ENCODE results near the gene ZFP91.

The ZFP91 gene

GRCh38 chr11:58647866-58648265, 69.0 kb downstream of the ZFP91 start:
- H3K27ac Mint-ChIP-seq = no peak overlapping the region
- H3K4me1 Mint-ChIP-seq (ENCODE audit: low read depth) = no peaks in the 10 kb centered on the region
- H3K4me3 Mint-ChIP-seq = no peak overlapping the region
- peaks cover 6% of the 10 kb centered on the region for H3K9me3 Mint-ChIP-seq
- no peak for DNase-seq (ENCODE audit: low spot score)
- no peaks in the 10 kb centered on the region for H3K36me3 Mint-ChIP-seq (ENCODE audit: low read depth)
- peaks cover 10% of the 10 kb centered on the region for H3K27me3 Mint-ChIP-seq (ENCODE audit: low read depth)

GRCh38 chr11:58649623-58650022, 70.8 kb downstream of the ZFP91 start:
- Mint-ChIP-seq H3K27ac (no peak overlapping the region), H3K27me3 (ENCODE audit: low read depth) (peaks cover 8% of the 10 kb centered on the region), H3K4me3 (no peak overlapping the region), H3K36me3 (ENCODE audit: low read depth) (no peaks in the 10 kb centered on the region), H3K4me1 (ENCODE audit: low read depth) (peaks cover 4% of the 10 kb centered on the region), H3K9me3 (peaks cover 6% of the 10 kb centered on the region)
- no peak for DNase-seq (ENCODE audit: low spot score)

- no peak overlapping the region for H3K27ac Mint-ChIP-seq
- H3K4me1 Mint-ChIP-seq (ENCODE audit: low read depth) = peaks cover 4% of the 10 kb centered on the region
- no peak for DNase-seq (ENCODE audit: low spot score)
- no peaks in the 10 kb centered on the region for H3K36me3 Mint-ChIP-seq (ENCODE audit: low read depth)
- H3K4me3 Mint-ChIP-seq = no peak overlapping the region
- H3K9me3 Mint-ChIP-seq = peaks cover 6% of the 10 kb centered on the region
- H3K27me3 Mint-ChIP-seq (ENCODE audit: low read depth) = peaks cover 8% of the 10 kb centered on the region
Measured at GRCh38 chr11:58650496-58650895, 71.6 kb downstream of the ZFP91 start.

GRCh38 chr11:58652726-58653280, 73.9 kb downstream of the ZFP91 start:
- Mint-ChIP-seq H3K4me3 (no peak overlapping the region), H3K4me1 (ENCODE audit: low read depth) (peaks cover 4% of the 10 kb centered on the region), H3K9me3 (no peaks in the 10 kb centered on the region), H3K36me3 (ENCODE audit: low read depth) (no peaks in the 10 kb centered on the region), H3K27ac (no peak overlapping the region), H3K27me3 (ENCODE audit: low read depth) (peaks cover 8% of the 10 kb centered on the region)
- no peak for DNase-seq (ENCODE audit: low spot score)

GRCh38 chr11:58654079-58654907, 75.4 kb downstream of the ZFP91 start:
- Mint-ChIP-seq H3K9me3 (no peaks in the 10 kb centered on the region), H3K27ac (no peak overlapping the region), H3K27me3 (ENCODE audit: low read depth) (peaks cover 8% of the 10 kb centered on the region), H3K4me3 (no peak overlapping the region), H3K4me1 (ENCODE audit: low read depth) (peaks cover 4% of the 10 kb centered on the region), H3K36me3 (ENCODE audit: low read depth) (no peaks in the 10 kb centered on the region)
- peak; percentile 56 for DNase-seq (ENCODE audit: low spot score)

- DNase-seq (ENCODE audit: low spot score) = no peak
- Mint-ChIP-seq H3K4me3 (no peak overlapping the region), H3K27me3 (ENCODE audit: low read depth) (peaks cover 8% of the 10 kb centered on the region), H3K27ac (no peak overlapping the region), H3K36me3 (ENCODE audit: low read depth) (no peaks in the 10 kb centered on the region), H3K9me3 (no peaks in the 10 kb centered on the region), H3K4me1 (ENCODE audit: low read depth) (peaks cover 4% of the 10 kb centered on the region)
Measured at GRCh38 chr11:58654908-58655296, 76.0 kb downstream of the ZFP91 start.

GRCh38 chr11:58656348-58656747, 77.5 kb downstream of the ZFP91 start:
- Mint-ChIP-seq H3K27ac (no peak overlapping the region), H3K4me3 (no peak overlapping the region), H3K27me3 (ENCODE audit: low read depth) (peaks cover 4% of the 10 kb centered on the region), H3K4me1 (ENCODE audit: low read depth) (peaks cover 4% of the 10 kb centered on the region), H3K36me3 (ENCODE audit: low read depth) (no peaks in the 10 kb centered on the region), H3K9me3 (no peaks in the 10 kb centered on the region)
- no peak for DNase-seq (ENCODE audit: low spot score)

GRCh38 chr11:58658623-58659022, 79.8 kb downstream of the ZFP91 start:
- no peaks in the 10 kb centered on the region for H3K36me3 Mint-ChIP-seq (ENCODE audit: low read depth)
- no peaks in the 10 kb centered on the region for H3K27me3 Mint-ChIP-seq (ENCODE audit: low read depth)
- peaks cover 4% of the 10 kb centered on the region for H3K4me1 Mint-ChIP-seq (ENCODE audit: low read depth)
- H3K4me3 Mint-ChIP-seq = no peak overlapping the region
- H3K9me3 Mint-ChIP-seq = no peaks in the 10 kb centered on the region
- no peak for DNase-seq (ENCODE audit: low spot score)
- H3K27ac Mint-ChIP-seq = no peak overlapping the region

GRCh38 chr11:58659404-58659803, 80.5 kb downstream of the ZFP91 start:
- no peak overlapping the region for H3K4me3 Mint-ChIP-seq
- H3K9me3 Mint-ChIP-seq = no peaks in the 10 kb centered on the region
- no peaks in the 10 kb centered on the region for H3K36me3 Mint-ChIP-seq (ENCODE audit: low read depth)
- H3K27ac Mint-ChIP-seq = no peak overlapping the region
- H3K4me1 Mint-ChIP-seq (ENCODE audit: low read depth) = peaks cover under 1% of the 10 kb centered on the region
- no peaks in the 10 kb centered on the region for H3K27me3 Mint-ChIP-seq (ENCODE audit: low read depth)
- DNase-seq (ENCODE audit: low spot score) = no peak

- DNase-seq (ENCODE audit: low spot score) = no peak
- no peaks in the 10 kb centered on the region for H3K9me3 Mint-ChIP-seq
- no peaks in the 10 kb centered on the region for H3K36me3 Mint-ChIP-seq (ENCODE audit: low read depth)
- H3K4me1 Mint-ChIP-seq (ENCODE audit: low read depth) = no peaks in the 10 kb centered on the region
- H3K4me3 Mint-ChIP-seq = no peak overlapping the region
- no peak overlapping the region for H3K27ac Mint-ChIP-seq
- no peaks in the 10 kb centered on the region for H3K27me3 Mint-ChIP-seq (ENCODE audit: low read depth)
Measured at GRCh38 chr11:58659910-58660570, 81.2 kb downstream of the ZFP91 start.
